Urinary bladder (tissue), 4 donors: Measurements from ENCODE around the gene MAPKBP1. TPM values are rescaled to one million over a fixed set of nuclear protein-coding genes. Genes with fewer than 3 reads are reported as not detected.
A peak's percentile ranks its signal among the peaks of the same experiment; 100 is the strongest.

ENCODE experiments used
- DNase-seq: peaks from one replicate; pipeline ENCODE4 v3.0.0-alpha.2; 2015; ENCODE audit errors: extremely low spot score
- H3K27ac ChIP-seq: one replicate; pipeline ENCODE4 v1.5.1; 2013; ENCODE audit warnings: low read depth, mild to moderate bottlenecking, moderate library complexity
- H3K36me3 ChIP-seq: one replicate; pipeline ENCODE4 v1.6.1; 2013; ENCODE audit warnings: mild to moderate bottlenecking, moderate library complexity; ENCODE audit not compliant: insufficient read depth
- H3K4me1 ChIP-seq: one replicate; pipeline ENCODE4 v1.6.1; 2013; ENCODE audit warnings: mild to moderate bottlenecking, moderate library complexity; ENCODE audit not compliant: insufficient read depth
- H3K4me3 ChIP-seq: one replicate; pipeline ENCODE4 v1.5.1; 2013; ENCODE audit warnings: low read depth, low read length
- WGBS: extraction: QIAGEN DNeasy Blood & Tissue Kit; methylation state at CpG from one replicate; pipeline ENCODE4 v1.1.7; 2013; 5-methylcytosine and 5-hydroxymethylcytosine counted together
- polyA plus RNA-seq: library from polyadenylated mRNA; stranded (reverse); fragments of 200-250 nt; gene quantifications from one replicate; pipeline ENCODE4 v1.2.3, GENCODE V29; 2013
- total RNA-seq: library from RNA; depleted of rRNA; stranded (reverse); fragments of >200 nt; gene quantifications from one replicate; pipeline ENCODE4 v1.2.3, GENCODE V29; 2014
- donor health status: healthy with polysubstance abuse.
- donor health status: healthy.

Gene MAPKBP1
- total and polyA plus RNA-seq, 2 donors, result 19.1 to 27.7 TPM

DNA sequence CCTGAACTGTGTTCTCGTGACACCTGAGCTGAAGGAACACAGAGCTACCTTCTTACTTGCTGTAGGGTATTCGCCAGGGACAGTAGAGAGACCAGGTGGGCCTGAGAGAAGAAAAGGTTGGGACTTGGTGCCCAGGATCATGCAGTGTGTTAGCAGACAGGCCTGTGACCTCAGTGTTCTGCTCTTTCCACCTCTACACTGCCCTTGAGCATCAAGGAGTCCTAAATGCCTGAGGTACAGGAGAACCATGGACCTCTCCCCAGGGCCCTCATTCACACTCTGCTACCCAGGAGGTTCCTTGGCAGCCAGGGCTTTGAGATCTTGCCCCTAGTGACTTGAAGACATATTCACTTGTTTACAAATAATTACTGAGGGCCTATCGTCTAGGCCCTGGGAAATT lies 31.4 kb downstream of the MAPKBP1 start:
- DNase-seq, result no peak
- Histone ChIP-seq H3K36me3 (no peaks in the 10 kb centered on the region), H3K27ac (no peak overlapping the region), H3K4me1 (no peaks in the 10 kb centered on the region), H3K4me3 (no peak overlapping the region)
- WGBS, result 76% methylated on average over 3 of the region's 3 CpGs

DNA sequence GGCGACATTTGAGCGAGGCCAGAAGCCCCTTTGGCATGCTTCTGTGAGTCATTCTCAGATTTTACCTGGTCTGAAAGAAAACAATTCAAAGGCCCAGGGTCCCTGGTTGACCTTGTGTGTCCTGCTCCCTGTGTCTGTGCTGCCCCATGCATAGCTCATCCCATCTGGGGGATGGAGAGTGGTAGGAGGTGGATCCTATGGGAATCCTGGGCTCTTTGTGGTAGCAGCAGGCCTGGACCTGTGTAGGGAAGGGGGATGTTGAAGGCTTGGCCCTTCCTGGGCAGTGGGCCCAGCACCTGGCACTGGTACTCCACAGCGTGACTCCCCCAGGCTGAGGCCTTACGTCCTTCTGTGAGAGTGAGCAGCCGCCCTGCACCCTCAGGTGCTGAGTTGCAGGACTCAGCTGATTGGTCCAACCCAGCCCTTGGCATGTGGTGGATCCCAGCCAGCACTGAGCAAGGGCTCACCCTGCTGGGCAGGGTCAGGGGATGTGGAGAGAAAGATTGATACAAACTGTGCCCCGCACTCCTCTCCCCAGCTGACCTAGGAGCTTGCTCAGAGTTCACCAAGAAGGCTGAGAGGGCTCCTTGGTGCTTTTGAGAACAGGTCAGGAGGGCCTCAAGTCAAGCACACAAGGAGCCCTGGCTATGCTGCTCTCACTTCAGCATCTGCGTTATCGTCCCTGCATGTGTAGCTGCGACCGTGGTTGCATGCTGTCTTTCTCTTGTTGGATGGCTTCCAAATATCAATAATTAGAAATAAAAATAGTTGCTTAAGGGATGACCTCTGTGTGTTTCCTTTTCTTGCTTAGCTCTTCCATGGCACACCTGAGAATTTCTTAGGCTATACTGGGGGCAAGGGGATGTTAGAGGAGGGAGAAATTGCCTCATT lies 32.3 kb downstream of the MAPKBP1 start:
- 78% methylated on average over 10 of the region's 10 CpGs for WGBS
- Histone ChIP-seq H3K36me3 (no peaks in the 10 kb centered on the region), H3K4me3 (no peak overlapping the region), H3K4me1 (no peaks in the 10 kb centered on the region), H3K27ac (no peak overlapping the region)
- no peak for DNase-seq

DNA sequence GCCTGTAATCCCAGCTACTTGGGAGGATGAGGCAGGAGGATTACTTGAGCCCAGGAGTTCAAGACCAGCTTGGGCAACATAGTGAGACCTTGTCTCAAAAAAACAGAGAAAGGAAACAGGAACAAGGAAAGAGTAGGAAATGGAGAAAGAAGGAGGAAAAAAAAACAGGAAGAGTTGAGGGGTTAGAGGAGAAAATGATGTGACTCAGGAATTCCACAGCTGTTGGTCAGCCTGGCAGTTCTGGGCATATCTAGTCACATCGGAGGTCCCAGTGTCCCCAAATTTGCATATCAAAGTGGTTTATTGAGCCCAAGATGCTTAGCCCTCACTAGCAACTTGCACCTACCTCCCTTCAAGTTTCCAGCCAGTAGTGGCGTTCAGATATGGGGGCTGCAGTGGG lies 34.8 kb downstream of the MAPKBP1 start:
- DNase-seq, result no peak
- Histone ChIP-seq H3K4me3 (no peak overlapping the region), H3K36me3 (peaks cover 3% of the 10 kb centered on the region), H3K27ac (no peak overlapping the region), H3K4me1 (no peaks in the 10 kb centered on the region)
- WGBS, result 84% methylated on average over 2 of the region's 2 CpGs

DNA sequence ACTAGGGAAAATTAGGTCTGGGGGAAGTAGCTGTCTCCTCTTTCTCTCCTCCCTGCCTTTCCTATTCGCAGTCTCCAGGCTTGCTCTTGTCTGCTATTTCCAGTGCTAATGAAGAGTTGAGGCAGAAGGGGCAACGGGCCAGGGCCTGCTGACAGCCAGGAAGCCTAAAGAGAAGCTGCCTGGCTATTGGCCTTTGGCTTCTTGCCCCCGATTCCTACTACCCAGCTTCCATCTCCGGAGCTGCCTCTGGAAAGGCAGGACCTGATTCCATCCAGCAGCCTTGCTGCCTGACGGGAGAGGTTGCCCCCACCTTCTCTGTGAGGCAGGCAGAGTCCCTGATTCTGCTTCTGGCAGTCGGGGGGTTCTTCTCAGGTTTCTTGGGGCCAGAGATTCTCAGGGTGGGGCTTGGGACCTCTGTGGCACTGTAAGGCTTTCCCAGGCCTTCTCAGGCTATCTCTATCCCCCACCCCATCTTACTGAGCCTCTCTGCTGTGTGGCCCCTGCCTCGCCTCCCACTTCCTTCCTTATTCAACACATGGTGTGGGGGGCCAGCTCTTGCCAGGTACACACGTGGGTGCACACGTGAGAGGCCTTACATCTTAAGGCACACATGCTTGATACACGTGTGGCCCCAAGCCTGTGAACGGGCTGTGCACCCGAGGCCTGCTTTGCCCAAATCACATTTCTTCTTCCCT lies 35.4 kb downstream of the MAPKBP1 start:
- no peaks in the 10 kb centered on the region for H3K4me1 ChIP-seq
- no peak overlapping the region for H3K4me3 ChIP-seq
- H3K36me3 ChIP-seq, result peaks cover 3% of the 10 kb centered on the region
- DNase-seq, result no peak
- 64% methylated on average over 12 of the region's 12 CpGs for WGBS
- H3K27ac ChIP-seq, result no peak overlapping the region

DNA sequence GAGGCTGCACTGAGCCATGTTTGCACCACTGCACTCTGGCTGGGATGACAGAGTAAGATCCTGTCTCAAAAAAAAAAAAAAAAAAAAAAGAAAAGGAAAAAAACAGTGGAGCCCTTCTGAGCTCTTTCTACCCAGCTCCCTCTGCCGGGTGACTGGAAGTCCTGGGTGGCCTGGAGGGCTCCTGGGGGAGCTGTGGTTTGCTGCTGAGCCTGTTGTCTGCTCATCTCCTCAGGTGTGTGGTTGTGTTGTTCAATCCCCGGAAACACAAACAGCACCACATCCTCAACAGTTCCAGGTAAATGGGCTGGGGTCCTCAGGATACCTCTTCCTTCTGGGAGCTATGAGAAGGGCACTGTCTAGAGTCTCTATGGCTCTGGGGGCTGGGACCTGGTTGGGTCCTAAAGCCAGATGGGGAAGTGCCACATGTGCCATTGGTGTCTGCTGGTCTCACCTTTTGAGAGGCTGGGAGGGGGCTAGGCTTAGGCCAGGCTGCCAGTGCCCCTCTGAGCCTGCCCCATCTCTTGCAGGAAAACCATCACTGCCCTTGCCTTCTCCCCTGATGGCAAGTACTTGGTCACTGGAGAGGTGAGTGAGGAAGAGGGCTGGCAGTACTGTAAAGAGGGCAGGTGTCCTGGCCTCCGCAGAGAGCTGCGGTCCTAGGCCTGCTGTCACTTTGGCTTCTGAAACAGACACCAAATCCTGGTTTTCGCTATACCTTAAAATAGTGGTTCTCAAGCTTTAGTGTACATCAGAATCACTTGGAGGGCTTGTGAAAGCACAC lies 36.6 kb downstream of the MAPKBP1 start:
- H3K4me3 ChIP-seq, result no peak overlapping the region
- peaks cover 3% of the 10 kb centered on the region for H3K36me3 ChIP-seq
- H3K4me1 ChIP-seq, result no peaks in the 10 kb centered on the region
- no peak for DNase-seq
- WGBS, result 90% methylated on average over 5 of the region's 5 CpGs
- H3K27ac ChIP-seq, result no peak overlapping the region

DNA sequence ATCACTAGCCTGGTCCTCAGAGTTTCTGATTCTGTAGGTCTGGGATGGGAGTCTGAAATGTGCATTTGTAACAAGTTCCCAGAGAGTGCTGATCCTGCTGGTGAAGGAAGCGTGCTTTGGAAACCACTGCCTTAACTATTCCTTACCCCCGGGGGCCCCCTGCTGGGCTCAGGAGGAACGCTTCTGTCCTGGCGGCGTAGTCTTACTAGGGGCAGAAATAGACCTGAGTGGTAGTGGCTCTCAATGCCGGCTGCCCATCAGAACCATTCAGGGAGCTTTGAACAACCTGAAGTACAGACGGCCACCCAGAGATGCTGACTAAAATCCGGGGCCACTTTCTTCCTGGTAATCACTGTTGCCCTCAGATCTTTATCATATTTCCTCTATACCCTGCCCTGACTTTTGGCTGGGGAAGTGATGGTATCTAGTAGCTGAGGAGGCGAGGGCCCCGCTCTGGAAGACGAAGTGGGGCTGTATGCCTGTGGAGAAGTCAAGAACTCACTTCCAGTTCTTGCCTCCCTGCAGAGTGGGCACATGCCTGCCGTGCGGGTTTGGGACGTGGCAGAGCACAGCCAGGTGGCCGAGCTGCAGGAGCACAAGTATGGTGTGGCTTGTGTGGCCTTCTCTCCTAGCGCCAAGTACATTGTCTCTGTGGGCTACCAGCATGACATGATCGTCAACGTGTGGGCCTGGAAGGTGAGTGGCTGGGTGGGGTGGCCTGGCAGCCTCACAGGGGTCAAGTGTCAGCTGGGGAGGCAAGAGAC lies 37.3 kb downstream of the MAPKBP1 start:
- H3K27ac ChIP-seq, result no peak overlapping the region
- no peaks in the 10 kb centered on the region for H3K4me1 ChIP-seq
- H3K36me3 ChIP-seq, result peaks cover 3% of the 10 kb centered on the region
- no peak overlapping the region for H3K4me3 ChIP-seq
- WGBS, result 50% methylated on average over 18 of the region's 18 CpGs
- peak; percentile 59 for DNase-seq

DNA sequence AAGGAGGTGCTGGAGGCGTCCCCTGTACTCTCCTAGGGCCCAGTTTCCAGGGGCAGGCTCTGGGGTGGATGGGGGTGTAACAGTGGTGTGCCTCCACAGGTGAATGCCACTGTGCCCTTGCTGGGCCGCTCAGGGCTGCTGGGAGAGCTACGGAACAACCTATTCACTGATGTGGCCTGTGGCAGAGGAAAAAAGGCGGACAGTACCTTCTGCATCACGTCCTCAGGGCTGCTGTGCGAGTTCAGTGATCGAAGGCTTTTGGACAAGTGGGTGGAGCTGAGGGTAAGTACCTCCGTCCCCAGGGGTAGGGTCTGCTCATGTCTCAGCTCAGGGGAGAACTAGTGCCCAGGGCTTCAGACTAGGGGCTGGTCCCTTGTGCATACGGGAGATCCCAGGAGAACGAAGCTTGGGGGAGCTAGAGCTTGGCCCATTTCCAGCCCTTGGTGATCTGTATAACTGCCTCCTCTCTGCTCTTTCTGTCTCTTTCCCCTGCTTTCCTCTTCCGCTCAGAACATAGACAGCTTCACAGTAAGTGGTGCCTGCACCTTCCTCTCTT lies 38.6 kb downstream of the MAPKBP1 start:
- no peak overlapping the region for H3K4me3 ChIP-seq
- H3K4me1 ChIP-seq, result no peaks in the 10 kb centered on the region
- WGBS, result 88% methylated on average over 11 of the region's 11 CpGs
- H3K27ac ChIP-seq, result no peak overlapping the region
- peaks cover 3% of the 10 kb centered on the region for H3K36me3 ChIP-seq
- DNase-seq, result no peak

DNA sequence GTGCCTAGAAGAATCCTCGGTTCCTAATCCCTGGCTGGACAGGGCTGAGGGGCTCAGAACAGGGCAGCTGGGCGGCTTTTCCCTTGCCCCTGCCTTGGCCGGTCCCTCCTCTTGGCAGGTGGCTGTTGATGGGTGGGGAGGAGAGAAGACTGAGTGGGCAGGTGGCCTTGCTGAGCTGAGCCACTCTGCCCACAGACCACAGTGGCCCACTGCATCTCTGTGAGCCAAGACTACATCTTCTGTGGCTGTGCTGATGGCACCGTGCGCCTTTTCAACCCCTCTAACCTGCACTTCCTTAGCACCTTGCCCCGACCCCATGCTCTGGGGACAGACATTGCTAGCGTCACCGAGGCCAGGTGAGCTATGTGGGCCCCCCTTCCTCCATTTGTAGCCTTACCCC lies 39.1 kb downstream of the MAPKBP1 start:
- no peak overlapping the region for H3K4me3 ChIP-seq
- 87% methylated on average over 8 of the region's 8 CpGs for WGBS
- H3K27ac ChIP-seq, result no peak overlapping the region
- no peak for DNase-seq
- H3K4me1 ChIP-seq, result no peaks in the 10 kb centered on the region
- peaks cover 3% of the 10 kb centered on the region for H3K36me3 ChIP-seq

DNA sequence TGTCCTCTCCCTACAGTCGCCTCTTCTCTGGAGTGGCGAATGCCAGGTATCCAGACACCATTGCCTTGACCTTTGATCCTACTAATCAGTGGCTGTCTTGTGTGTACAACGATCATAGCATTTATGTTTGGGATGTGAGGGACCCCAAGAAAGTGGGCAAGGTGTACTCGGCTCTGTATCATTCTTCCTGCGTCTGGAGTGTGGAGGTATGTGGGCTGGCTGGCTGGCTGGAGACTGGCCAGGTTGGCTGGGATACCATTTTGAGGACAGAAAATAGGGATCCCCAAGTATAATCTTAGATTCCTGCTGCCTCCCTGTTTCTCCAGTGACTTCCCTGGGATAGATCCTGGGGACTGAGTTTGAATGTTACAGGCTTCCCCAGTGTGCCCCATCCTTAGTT lies 40.2 kb downstream of the MAPKBP1 start:
- Histone ChIP-seq H3K4me3 (no peak overlapping the region), H3K27ac (no peak overlapping the region), H3K4me1 (no peaks in the 10 kb centered on the region), H3K36me3 (peaks cover 3% of the 10 kb centered on the region)
- WGBS, result 83% methylated on average over 5 of the region's 5 CpGs
- DNase-seq, result no peak

DNA sequence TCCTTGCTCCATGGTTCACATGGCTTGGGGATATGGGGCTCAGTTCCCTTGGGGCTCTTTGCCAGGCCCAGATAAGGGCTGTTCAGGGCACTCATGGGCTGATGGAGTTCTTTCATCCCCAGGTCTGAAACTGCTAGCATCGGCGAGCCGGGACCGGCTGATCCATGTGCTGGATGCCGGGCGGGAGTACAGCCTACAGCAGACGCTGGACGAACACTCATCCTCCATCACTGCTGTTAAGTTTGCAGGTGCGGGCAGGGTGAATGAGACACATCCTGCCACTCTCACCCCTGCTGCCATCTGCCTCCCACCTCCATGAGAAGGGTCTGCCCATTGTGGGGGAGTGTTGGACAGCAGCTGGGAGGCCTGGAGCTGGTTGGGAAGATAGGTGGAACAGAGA lies 42.5 kb downstream of the MAPKBP1 start:
- H3K4me3 ChIP-seq, result no peak overlapping the region
- no peak for DNase-seq
- 94% methylated on average over 9 of the region's 9 CpGs for WGBS
- H3K27ac ChIP-seq, result no peak overlapping the region
- no peaks in the 10 kb centered on the region for H3K4me1 ChIP-seq
- H3K36me3 ChIP-seq, result peaks cover 3% of the 10 kb centered on the region

DNA sequence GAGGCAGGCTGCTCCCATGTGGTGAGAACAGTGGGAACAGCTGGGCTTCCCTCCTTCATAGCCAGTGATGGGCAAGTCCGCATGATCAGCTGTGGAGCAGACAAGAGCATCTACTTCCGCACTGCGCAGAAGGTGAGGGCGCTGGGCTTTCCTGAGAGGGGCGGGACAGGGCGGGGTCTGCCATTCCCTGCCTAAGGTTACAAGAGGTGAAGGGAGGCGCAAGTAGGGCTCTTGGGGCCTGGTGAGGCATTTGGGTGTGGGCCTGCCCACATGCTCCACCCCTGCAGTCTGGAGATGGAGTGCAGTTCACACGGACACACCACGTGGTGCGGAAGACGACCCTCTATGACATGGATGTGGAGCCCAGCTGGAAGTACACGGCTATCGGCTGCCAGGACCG lies 43.0 kb downstream of the MAPKBP1 start:
- H3K4me3 ChIP-seq, result no peak overlapping the region
- DNase-seq, result no peak
- WGBS, result 88% methylated on average over 14 of the region's 14 CpGs
- peaks cover 3% of the 10 kb centered on the region for H3K36me3 ChIP-seq
- no peak overlapping the region for H3K27ac ChIP-seq
- no peaks in the 10 kb centered on the region for H3K4me1 ChIP-seq

DNA sequence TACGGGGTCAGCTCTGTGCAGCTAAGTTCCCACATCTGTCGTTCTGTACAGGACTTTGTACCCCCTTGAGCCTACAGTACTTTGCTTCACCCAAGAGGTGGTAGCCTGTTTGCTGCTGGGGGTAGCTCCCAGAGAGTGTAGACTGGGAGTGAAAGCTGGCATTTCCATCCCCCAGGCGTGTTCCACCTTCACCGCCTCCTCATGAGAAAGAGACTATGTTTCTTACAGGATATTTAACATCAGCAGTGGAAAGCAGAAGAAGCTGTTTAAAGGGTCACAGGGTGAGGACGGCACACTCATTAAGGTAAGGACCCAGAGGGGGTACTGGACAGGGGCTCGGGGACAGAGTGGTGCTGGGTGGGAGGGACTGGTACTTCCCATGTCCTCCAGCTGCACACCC lies 43.5 kb downstream of the MAPKBP1 start:
- Histone ChIP-seq H3K27ac (no peak overlapping the region), H3K4me1 (no peaks in the 10 kb centered on the region), H3K4me3 (no peak overlapping the region), H3K36me3 (peaks cover 1% of the 10 kb centered on the region)
- 92% methylated on average over 6 of the region's 6 CpGs for WGBS
- DNase-seq, result no peak
